ENCODE measurements around the gene ADAM11.
"Not testable (repeated sequence)": the region's sequence is repeated elsewhere in the genome, so short reads cannot be mapped to it uniquely, and the experiment has no call there.

The ADAM11 gene

GRCh38 chr17:44758414-44759085, at the start of gene ADAM11:
Gene ADAM11, plus strand, starts transcription at chr17:44758988. Its CDS starts 212 bp downstream, at chr17:44759200.
- DNase-seq, result no peak

GRCh38 chr17:44719444-44719843, 39.3 kb upstream of the ADAM11 start:
- DNase-seq, result no peak

- no peak for DNase-seq
These were observed 36.5 kb upstream of the ADAM11 start for GRCh38 chr17:44722254-44722653.

- not testable (repeated sequence) for DNase-seq
These were observed 32.7 kb upstream of the ADAM11 start for GRCh38 chr17:44726121-44726520.

- no peak for DNase-seq
These were observed 25.0 kb upstream of the ADAM11 start for GRCh38 chr17:44733753-44734152.

GRCh38 chr17:44734272-44734671, 24.5 kb upstream of the ADAM11 start:
- no peak for DNase-seq

- DNase-seq, result no peak
These were observed 22.1 kb upstream of the ADAM11 start for GRCh38 chr17:44736551-44737240.

GRCh38 chr17:44738214-44738906, 20.4 kb upstream of the ADAM11 start:
- DNase-seq, result no peak

- DNase-seq, result no peak
These were observed 17.5 kb upstream of the ADAM11 start for GRCh38 chr17:44741316-44741715.

GRCh38 chr17:44745301-44745700, 13.5 kb upstream of the ADAM11 start:
- no peak for DNase-seq

GRCh38 chr17:44745738-44746137, 13.1 kb upstream of the ADAM11 start:
- DNase-seq, result not testable (repeated sequence)

GRCh38 chr17:44747566-44747965, 11.2 kb upstream of the ADAM11 start:
- DNase-seq, result no peak

- DNase-seq, result no peak
These were observed 9.5 kb upstream of the ADAM11 start for GRCh38 chr17:44749076-44749979.

- DNase-seq, result no peak
These were observed 8.8 kb upstream of the ADAM11 start for GRCh38 chr17:44749980-44750318.

- no peak for DNase-seq
These were observed 7.5 kb upstream of the ADAM11 start for GRCh38 chr17:44751331-44751730.

- DNase-seq, result no peak
These were observed 7.0 kb upstream of the ADAM11 start for GRCh38 chr17:44751806-44752205.

GRCh38 chr17:44752953-44753861, 5.6 kb upstream of the ADAM11 start:
- DNase-seq, result no peak

- DNase-seq, result no peak
These were observed 4.5 kb upstream of the ADAM11 start for GRCh38 chr17:44754276-44754675.

- not testable (repeated sequence) for DNase-seq
These were observed 3.6 kb upstream of the ADAM11 start for GRCh38 chr17:44755180-44755579.

GRCh38 chr17:44757045-44757917, 1.5 kb upstream of the ADAM11 start:
- DNase-seq, result no peak

GRCh38 chr17:44757918-44758413, 822 bp upstream of the ADAM11 start:
- DNase-seq, result no peak

All from stimulated activated CD4-positive, alpha-beta T cell treated with anti-CD3 and anti-CD28 coated beads, Interleukin-2, amount 100 ng/mL, for 24 hours (primary cell).